ENCODE results near the gene PELI2.

The PELI2 gene

GRCh38 chr14:56172571-56172971, 54.4 kb downstream of the PELI2 start:
- no peak overlapping the region for H3K4me3 ChIP-seq (ENCODE audit: insufficient read depth, low read length, poor library complexity, severe bottlenecking)
- no peaks in the 10 kb centered on the region for H3K36me3 ChIP-seq (ENCODE audit: low read length)
- no peak for TF ChIP-seq EZH2phosphoT487 (conservative IDR thresholded peaks at IDR 0.05; ENCODE audit: low read length)
- TF ChIP-seq, protein P1, sequence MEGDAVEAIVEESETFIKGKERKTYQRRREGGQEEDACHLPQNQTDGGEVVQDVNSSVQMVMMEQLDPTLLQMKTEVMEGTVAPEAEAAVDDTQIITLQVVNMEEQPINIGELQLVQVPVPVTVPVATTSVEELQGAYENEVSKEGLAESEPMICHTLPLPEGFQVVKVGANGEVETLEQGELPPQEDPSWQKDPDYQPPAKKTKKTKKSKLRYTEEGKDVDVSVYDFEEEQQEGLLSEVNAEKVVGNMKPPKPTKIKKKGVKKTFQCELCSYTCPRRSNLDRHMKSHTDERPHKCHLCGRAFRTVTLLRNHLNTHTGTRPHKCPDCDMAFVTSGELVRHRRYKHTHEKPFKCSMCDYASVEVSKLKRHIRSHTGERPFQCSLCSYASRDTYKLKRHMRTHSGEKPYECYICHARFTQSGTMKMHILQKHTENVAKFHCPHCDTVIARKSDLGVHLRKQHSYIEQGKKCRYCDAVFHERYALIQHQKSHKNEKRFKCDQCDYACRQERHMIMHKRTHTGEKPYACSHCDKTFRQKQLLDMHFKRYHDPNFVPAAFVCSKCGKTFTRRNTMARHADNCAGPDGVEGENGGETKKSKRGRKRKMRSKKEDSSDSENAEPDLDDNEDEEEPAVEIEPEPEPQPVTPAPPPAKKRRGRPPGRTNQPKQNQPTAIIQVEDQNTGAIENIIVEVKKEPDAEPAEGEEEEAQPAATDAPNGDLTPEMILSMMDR (IDR thresholded peaks at IDR 0.05; ENCODE audit: insufficient read depth, low read length, poor library complexity, severe bottlenecking), result no peak
- no peaks in the 10 kb centered on the region for H3K27me3 ChIP-seq (ENCODE audit: low read length)
- no peak overlapping the region for H3K9ac ChIP-seq (ENCODE audit: low read length)
- H3K27ac ChIP-seq (ENCODE audit: low read depth, low read length), result no peak overlapping the region
- no peak overlapping the region for H3K4me2 ChIP-seq (ENCODE audit: low read depth, low read length, poor library complexity, severe bottlenecking)
- no peaks in the 10 kb centered on the region for H3F3A ChIP-seq (ENCODE audit: insufficient read depth)
- H3K9me2 ChIP-seq (replicated peaks; ENCODE audit: insufficient read depth, low read length), result no peaks in the 10 kb centered on the region
- no peaks in the 10 kb centered on the region for H3K9me3 ChIP-seq (ENCODE audit: insufficient read depth, low read length)
- no peak overlapping the region for H2AFZ ChIP-seq (ENCODE audit: low read depth, low read length, severe bottlenecking)
- no peaks in the 10 kb centered on the region for H3K79me2 ChIP-seq (ENCODE audit: insufficient read depth, low read length)
- no peaks in the 10 kb centered on the region for H4K20me1 ChIP-seq (ENCODE audit: low read depth, low read length)

- no peak overlapping the region for H3K27ac ChIP-seq (ENCODE audit: low read depth, low read length)
- H3F3A ChIP-seq (ENCODE audit: insufficient read depth), result no peaks in the 10 kb centered on the region
- H3K9me2 ChIP-seq (replicated peaks; ENCODE audit: insufficient read depth, low read length), result no peaks in the 10 kb centered on the region
- TF ChIP-seq, protein P1 (IDR thresholded peaks at IDR 0.05; ENCODE audit: insufficient read depth, low read length, poor library complexity, severe bottlenecking), result no peak
- no peak for TF ChIP-seq EZH2phosphoT487 (conservative IDR thresholded peaks at IDR 0.05; ENCODE audit: low read length)
- H3K4me3 ChIP-seq (ENCODE audit: insufficient read depth, low read length, poor library complexity, severe bottlenecking), result no peak overlapping the region
- H3K9ac ChIP-seq (ENCODE audit: low read length), result no peak overlapping the region
- no peak overlapping the region for H2AFZ ChIP-seq (ENCODE audit: low read depth, low read length, severe bottlenecking)
- H4K20me1 ChIP-seq (ENCODE audit: low read depth, low read length), result no peaks in the 10 kb centered on the region
- no peaks in the 10 kb centered on the region for H3K79me2 ChIP-seq (ENCODE audit: insufficient read depth, low read length)
- H3K27me3 ChIP-seq (ENCODE audit: low read length), result no peaks in the 10 kb centered on the region
- no peaks in the 10 kb centered on the region for H3K36me3 ChIP-seq (ENCODE audit: low read length)
- no peak overlapping the region for H3K4me2 ChIP-seq (ENCODE audit: low read depth, low read length, poor library complexity, severe bottlenecking)
- H3K9me3 ChIP-seq (ENCODE audit: insufficient read depth, low read length), result no peaks in the 10 kb centered on the region
These were observed 55.2 kb downstream of the PELI2 start for GRCh38 chr14:56173365-56173922.

DNA sequence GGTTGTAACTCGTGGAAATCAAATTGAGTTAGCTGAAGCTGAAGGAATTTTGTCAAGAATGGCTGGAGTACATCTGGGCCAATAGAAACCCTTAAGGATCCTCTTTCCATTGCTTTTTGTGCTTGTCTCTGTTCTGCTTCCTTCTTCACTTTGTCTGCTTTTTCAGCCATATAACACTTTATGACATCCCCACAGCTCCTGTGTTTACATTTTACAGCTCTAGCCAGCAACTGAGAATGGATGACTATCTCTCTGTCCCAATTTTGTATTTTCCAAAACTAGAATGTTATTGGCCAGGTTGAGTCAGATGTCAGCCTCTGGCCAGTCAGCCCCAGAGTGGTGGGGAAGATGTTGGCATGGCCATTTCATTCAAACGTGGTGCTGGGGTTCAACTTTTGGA, 57.6 kb downstream of the PELI2 start:
- Histone ChIP-seq H3K9ac (ENCODE audit: low read length) (no peak overlapping the region), H3K27me3 (ENCODE audit: low read length) (no peaks in the 10 kb centered on the region), H2AFZ (ENCODE audit: low read depth, low read length, severe bottlenecking) (no peak overlapping the region), H3K27ac (ENCODE audit: low read depth, low read length) (no peak overlapping the region), H3F3A (ENCODE audit: insufficient read depth) (no peaks in the 10 kb centered on the region), H3K36me3 (ENCODE audit: low read length) (no peaks in the 10 kb centered on the region), H3K4me2 (ENCODE audit: low read depth, low read length, poor library complexity, severe bottlenecking) (no peak overlapping the region), H3K4me3 (ENCODE audit: insufficient read depth, low read length, poor library complexity, severe bottlenecking) (no peak overlapping the region), H3K9me2 (replicated peaks; ENCODE audit: insufficient read depth, low read length) (no peaks in the 10 kb centered on the region), H3K79me2 (ENCODE audit: insufficient read depth, low read length) (no peaks in the 10 kb centered on the region), H4K20me1 (ENCODE audit: low read depth, low read length) (no peaks in the 10 kb centered on the region), H3K9me3 (ENCODE audit: insufficient read depth, low read length) (no peaks in the 10 kb centered on the region)
- no peak for TF ChIP-seq EZH2phosphoT487 (conservative IDR thresholded peaks at IDR 0.05; ENCODE audit: low read length)
- TF ChIP-seq, protein P1 (IDR thresholded peaks at IDR 0.05; ENCODE audit: insufficient read depth, low read length, poor library complexity, severe bottlenecking), result no peak

All from SU-DHL-6 (cell line).